Tibial nerve (tissue), 4 donors: Measurements from ENCODE around the gene ZNF574.

Experiments used
- CTCF ChIP-seq, 5 experiments: fragments of 200-600 bp in 3 of 5; fragments of 450-650 bp in 2 of 5; sonication (generic) in 3 of 5; IDR thresholded peaks; one replicate each; pipeline ENCODE4 v1.5.1; 2016 to 2019; ENCODE audit warnings: antibody characterized with exemption in 5 of 5, mild to moderate bottlenecking in 3 of 5, moderate library complexity in 2 of 5
- EP300 ChIP-seq, 2 donors: sonication (generic); formaldehyde crosslinking; IDR thresholded peaks; one replicate each; pipeline ENCODE4 v1.6.1; 2017; ENCODE audit warnings: antibody characterized with exemption in 2 of 2, mild to moderate bottlenecking in 1 of 2
- POLR2A ChIP-seq, 2 donors: fragments of 450-650 bp; IDR thresholded peaks; one replicate each; pipeline ENCODE4 v1.6.1; 2017; ENCODE audit warnings: antibody characterized with exemption in 2 of 2, mild to moderate bottlenecking in 2 of 2, moderate library complexity in 2 of 2

- no peak for TF ChIP-seq CTCF (IDR thresholded peaks at IDR 0.05)
- TF ChIP-seq POLR2A (IDR thresholded peaks at IDR 0.05), result no peak
- no peak for TF ChIP-seq EP300 (IDR thresholded peaks at IDR 0.05)
Observed at GRCh38 chr19:42048992-42049391, 27.0 kb upstream of the ZNF574 start.
